ENCODE results near the gene CTPS2. TPM values are rescaled to one million over a fixed set of nuclear protein-coding genes. Genes with fewer than 3 reads are reported as not detected.

Gene CTPS2
- total and polyA plus RNA-seq, 10 of the 15 experiments (the other 5 are each of a cell fraction or from before 2014, with no cell fraction given): 5.9 to 17.8 (median 14.2) TPM

DNA sequence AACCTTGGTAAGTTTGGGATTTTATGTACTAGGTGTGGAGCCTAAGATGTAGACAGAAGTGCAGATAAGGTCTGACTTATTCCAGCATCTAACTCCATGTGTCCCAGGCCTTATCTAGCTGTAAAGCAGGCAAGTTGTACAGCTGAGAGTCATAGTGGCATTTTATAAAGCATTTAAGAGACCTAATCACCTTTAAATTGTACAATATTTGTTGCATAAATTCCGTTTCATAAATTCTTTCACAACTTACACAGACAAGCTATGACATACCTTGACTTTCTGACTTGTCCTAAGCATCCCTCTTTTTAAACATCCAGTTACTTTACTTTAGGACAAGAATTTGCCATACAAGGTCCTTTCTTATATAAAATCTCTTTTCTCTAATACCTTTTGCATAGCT, 18.0 kb upstream of the CTPS2 start (continued):
- TF ChIP-seq, protein P1, sequence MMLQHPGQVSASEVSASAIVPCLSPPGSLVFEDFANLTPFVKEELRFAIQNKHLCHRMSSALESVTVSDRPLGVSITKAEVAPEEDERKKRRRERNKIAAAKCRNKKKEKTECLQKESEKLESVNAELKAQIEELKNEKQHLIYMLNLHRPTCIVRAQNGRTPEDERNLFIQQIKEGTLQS (IDR thresholded peaks at IDR 0.05; ENCODE audit: borderline replicate concordance, extremely low read depth, low read depth, low read length): no peak
- TF ChIP-seq, protein P2, sequence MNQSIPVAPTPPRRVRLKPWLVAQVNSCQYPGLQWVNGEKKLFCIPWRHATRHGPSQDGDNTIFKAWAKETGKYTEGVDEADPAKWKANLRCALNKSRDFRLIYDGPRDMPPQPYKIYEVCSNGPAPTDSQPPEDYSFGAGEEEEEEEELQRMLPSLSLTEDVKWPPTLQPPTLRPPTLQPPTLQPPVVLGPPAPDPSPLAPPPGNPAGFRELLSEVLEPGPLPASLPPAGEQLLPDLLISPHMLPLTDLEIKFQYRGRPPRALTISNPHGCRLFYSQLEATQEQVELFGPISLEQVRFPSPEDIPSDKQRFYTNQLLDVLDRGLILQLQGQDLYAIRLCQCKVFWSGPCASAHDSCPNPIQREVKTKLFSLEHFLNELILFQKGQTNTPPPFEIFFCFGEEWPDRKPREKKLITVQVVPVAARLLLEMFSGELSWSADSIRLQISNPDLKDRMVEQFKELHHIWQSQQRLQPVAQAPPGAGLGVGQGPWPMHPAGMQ (IDR thresholded peaks at IDR 0.05; ENCODE audit: borderline replicate concordance): no peak
- TF ChIP-seq JUND (IDR thresholded peaks at IDR 0.05; ENCODE audit: low read depth, low read length) (no peak), HCFC1 (IDR thresholded peaks at IDR 0.05; ENCODE audit: low read length) (no peak)

DNA sequence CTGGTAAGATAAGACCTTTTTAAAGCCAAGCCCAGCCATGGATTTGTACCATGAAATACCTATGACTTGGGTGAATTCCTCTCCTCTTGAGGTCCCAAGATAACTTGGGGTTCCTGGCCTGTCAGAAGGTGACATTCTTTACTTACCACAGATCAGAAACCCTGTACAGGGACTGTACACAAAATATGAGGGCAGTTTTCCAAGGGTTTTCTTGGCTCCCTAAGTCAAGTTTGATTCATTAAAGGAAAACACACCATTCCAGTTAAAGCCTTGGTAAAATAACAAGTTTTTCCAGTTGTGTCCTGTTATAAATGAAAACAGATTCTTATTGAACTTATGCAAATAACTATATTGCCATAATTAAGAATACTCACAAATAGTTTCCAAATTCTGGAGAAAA, 15.2 kb upstream of the CTPS2 start:
- intact Hi-C loops (cut with micrococcal nuclease; ENCODE audit: unreplicated experiment): no loop called here
- BruUV-seq (replicated peaks): no TSS peak
- H4K20me1 ChIP-seq (ENCODE audit: control insufficient read depth, insufficient read depth): no peaks in the 10 kb centered on the region
- CTCF ChIA-PET: interaction anchor here (1.1 kb wide), 1 partner anchor 32 kb away, joined by 4 read pairs; no protein-coding TSS in a partner anchor
- DNase-seq (ENCODE audit: low read depth, low spot score): no peak
- POLR2A ChIA-PET: no interaction called here
- RAD21 ChIA-PET (ENCODE audit: unreplicated experiment): no interaction called here
- H3K79me2 ChIP-seq (ENCODE audit: control insufficient read depth, insufficient read depth, low read length): 0 out of 2 replicates have a peak, but pooled peaks cover 3% of the 10 kb centered on the region
- in situ Hi-C loops (cut with MboI): no loop called here
- no peak for ATAC-seq
- TF ChIP-seq EGR1 (IDR thresholded peaks at IDR 0.05; ENCODE audit: borderline replicate concordance in 1 of 2, low read depth in 2 of 2, low read length in 2 of 2) (no peak), HDAC2 (IDR thresholded peaks at IDR 0.05) (no peak)
- TF ChIP-seq, protein P3, sequence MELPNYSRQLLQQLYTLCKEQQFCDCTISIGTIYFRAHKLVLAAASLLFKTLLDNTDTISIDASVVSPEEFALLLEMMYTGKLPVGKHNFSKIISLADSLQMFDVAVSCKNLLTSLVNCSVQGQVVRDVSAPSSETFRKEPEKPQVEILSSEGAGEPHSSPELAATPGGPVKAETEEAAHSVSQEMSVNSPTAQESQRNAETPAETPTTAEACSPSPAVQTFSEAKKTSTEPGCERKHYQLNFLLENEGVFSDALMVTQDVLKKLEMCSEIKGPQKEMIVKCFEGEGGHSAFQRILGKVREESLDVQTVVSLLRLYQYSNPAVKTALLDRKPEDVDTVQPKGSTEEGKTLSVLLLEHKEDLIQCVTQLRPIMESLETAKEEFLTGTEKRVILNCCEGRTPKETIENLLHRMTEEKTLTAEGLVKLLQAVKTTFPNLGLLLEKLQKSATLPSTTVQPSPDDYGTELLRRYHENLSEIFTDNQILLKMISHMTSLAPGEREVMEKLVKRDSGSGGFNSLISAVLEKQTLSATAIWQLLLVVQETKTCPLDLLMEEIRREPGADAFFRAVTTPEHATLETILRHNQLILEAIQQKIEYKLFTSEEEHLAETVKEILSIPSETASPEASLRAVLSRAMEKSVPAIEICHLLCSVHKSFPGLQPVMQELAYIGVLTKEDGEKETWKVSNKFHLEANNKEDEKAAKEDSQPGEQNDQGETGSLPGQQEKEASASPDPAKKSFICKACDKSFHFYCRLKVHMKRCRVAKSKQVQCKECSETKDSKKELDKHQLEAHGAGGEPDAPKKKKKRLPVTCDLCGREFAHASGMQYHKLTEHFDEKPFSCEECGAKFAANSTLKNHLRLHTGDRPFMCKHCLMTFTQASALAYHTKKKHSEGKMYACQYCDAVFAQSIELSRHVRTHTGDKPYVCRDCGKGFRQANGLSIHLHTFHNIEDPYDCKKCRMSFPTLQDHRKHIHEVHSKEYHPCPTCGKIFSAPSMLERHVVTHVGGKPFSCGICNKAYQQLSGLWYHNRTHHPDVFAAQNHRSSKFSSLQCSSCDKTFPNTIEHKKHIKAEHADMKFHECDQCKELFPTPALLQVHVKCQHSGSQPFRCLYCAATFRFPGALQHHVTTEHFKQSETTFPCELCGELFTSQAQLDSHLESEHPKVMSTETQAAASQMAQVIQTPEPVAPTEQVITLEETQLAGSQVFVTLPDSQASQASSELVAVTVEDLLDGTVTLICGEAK (IDR thresholded peaks at IDR 0.05; ENCODE audit: borderline replicate concordance): no peak
- H3K27me3 ChIP-seq (replicated peaks in 1 of 2; ENCODE audit: control insufficient read depth in 2 of 2, insufficient read depth in 2 of 2, low read length in 1 of 2): no peaks in the 10 kb centered on the region
- H3K9ac ChIP-seq (ENCODE audit: control insufficient read depth, insufficient read depth, low read length): no peak overlapping the region
- no peak overlapping the region for H2AFZ ChIP-seq (ENCODE audit: control insufficient read depth, low read depth, low read length)
- H3K27ac ChIP-seq (ENCODE audit: control insufficient read depth, insufficient read depth): no peak overlapping the region
- SMC1A ChIA-PET (ENCODE audit: uncharacterized antibody, unreplicated experiment): no interaction called here
- H3K9me3 ChIP-seq (replicated peaks; ENCODE audit: control insufficient read depth, insufficient read depth, low read length): no peaks in the 10 kb centered on the region; the same call in 2 of the 3 replicates
- H3K4me2 ChIP-seq (ENCODE audit: control insufficient read depth, insufficient read depth): no peak overlapping the region
- no peaks in the 10 kb centered on the region for H3K36me3 ChIP-seq (ENCODE audit: control insufficient read depth in 2 of 2, insufficient read depth in 2 of 2, low read length in 1 of 2)
- H3K4me3 ChIP-seq: no peak overlapping the region
- H3K4me1 ChIP-seq (ENCODE audit: control insufficient read depth, insufficient read depth, low read length): no peaks in the 10 kb centered on the region
- no peak for FAIRE-seq
